HG03520 (cell line): Measurements from ENCODE around the gene ZNF445.
"Not testable (repeated sequence)": the region's sequence is repeated elsewhere in the genome, so short reads cannot be mapped to it uniquely, and the experiment has no call there.

Source experiments
- ATAC-seq: cut with Tn5 transposase; IDR thresholded peaks from one replicate; pipeline ENCODE4 v1.9.1; 2021; ENCODE audit warnings: mild to moderate bottlenecking, moderate library complexity; ENCODE audit not compliant: unreplicated experiment

Gene ZNF445

DNA sequence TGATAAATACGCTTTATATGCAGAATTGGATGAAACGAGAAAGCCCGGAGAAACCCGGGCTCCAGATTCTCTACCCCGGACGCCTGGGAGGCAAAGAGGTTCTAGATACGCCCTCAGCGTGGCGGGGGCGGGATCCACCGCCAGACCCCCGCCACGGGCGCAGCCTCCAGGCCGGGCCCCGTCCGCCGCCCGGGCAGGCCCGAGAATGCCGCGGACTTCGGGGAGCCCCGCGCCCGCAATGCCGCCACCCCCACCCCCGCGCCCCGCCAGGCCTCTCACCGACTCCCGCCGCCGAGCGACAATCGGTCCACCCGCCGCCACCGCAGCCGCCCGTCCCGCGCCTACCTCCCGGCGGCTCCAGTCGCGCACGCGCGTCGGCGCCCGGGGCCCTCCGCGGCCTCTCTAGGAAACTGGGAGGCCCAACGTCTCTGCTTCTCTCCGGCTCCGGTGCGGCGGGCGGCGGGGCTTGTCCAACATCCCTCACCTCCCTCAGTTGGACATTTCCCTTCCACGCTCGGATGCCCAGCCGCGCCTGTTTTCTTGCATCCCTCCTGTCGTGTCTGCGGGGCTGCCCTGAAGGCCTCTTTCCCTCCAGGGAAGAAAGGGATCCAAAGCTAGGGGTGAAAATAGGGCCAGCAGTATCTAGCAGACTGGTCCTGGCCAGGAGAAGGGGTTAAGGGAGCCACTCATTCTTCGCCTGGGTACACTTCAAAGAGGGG lies at the start of gene ZNF445:
Gene ZNF445, minus strand, starts transcription at position 359 of the 719 bp plus-strand sequence. CDS start 22,121 bp downstream, outside the sequence.
- peak; percentile 78 for ATAC-seq

- ATAC-seq = no peak
These were observed 47.6 kb upstream of the ZNF445 start for GRCh38 chr3:44525060-44525459.

DNA sequence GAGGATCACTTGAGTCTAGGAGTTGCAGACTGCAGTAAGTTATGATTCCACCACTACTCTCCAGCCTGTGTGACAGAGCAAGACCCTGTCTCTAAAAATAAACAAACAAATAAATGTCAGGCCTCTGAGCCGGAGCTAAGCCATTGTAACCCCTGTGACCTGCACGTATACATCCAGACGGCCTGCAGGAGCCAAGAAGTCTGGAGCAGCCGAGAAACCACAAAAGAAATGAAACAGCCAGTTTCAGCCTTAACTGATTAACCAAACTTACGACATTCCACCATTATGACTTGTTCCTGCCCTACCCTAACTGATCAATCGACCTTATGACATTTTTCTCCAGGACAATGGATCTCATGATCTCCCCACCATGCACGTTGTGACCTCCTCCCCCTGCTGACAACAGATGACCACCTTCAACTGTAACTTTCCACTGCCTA lies 45.0 kb upstream of the ZNF445 start:
- no peak for ATAC-seq

DNA sequence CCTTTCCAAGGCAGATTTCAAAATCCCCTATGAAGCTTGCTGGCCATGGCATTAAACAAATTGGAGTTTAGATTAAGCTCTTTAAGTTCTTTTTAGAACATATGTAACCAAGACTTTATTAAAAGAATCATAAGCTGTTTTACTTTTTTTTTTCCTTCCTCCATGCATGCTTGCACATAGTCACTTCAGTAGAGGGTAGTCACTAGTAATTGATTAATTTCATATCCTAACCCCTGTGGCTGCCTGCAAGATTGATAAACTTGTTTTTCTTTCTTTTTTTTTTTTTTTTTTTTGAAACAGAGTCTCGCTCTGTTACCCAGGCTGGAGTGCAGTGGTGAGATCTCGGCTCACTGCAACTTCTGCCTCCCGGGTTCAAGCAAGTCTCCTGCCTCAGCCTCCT lies 44.3 kb upstream of the ZNF445 start:
- no peak for ATAC-seq

DNA sequence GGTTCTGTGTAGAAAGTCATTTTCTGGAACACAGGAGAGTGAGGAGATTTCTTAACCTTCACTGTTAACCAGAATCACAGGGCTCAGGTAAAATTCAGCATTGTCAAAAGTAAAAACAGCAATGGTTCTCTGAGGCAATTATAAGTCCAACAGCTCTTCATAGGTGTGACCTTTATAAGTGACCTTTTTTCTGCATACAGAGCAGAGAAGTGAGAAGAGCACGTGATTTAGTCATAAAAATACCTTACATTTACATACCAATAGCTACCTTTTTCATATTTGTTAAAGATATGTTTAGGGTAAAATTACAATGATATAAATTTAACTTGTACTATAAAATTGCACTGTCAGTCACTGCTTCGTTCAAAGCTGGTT lies 41.3 kb upstream of the ZNF445 start:
- ATAC-seq = no peak

DNA sequence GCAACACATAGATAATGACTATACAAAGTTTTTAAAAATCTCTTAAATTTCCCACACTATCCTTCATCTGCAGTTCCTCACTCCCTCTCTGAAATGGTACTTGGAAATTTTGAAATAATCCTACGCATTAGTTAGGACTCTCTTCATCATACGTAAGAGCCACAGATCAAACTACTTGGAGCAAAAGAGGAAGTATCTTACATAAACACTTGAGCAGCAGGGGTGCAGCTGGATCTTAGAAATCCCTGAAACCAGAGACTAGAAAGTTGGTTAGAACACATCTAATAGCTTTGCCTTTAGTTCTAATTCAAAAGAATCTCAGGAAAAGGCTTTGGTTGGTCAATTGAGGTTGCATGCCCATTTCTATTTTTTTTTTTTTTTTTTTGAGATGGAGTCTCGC lies 38.8 kb upstream of the ZNF445 start:
- no peak for ATAC-seq

GRCh38 chr3:44513513-44513912 lies 36.0 kb upstream of the ZNF445 start:
- ATAC-seq = no peak

GRCh38 chr3:44511238-44511566 lies 33.7 kb upstream of the ZNF445 start:
- ATAC-seq = no peak

DNA sequence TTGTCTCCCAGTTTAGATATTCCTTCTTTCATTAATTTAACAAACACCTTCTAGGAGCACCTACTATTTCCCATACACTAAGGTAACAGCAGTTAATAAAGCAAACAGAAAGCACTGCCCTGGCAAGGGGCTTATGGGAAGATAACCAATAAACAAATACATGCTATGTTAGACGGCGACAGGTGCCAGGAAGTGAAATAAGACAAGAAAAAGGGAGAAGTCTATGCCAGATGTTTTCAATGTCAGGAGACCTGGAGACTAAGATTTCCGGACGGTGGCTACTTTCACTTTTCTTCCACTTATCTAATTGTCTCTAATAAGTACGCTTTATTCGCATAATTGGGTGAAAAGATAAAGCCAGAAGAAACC lies 32.5 kb upstream of the ZNF445 start:
- peak; percentile 26 for ATAC-seq

DNA sequence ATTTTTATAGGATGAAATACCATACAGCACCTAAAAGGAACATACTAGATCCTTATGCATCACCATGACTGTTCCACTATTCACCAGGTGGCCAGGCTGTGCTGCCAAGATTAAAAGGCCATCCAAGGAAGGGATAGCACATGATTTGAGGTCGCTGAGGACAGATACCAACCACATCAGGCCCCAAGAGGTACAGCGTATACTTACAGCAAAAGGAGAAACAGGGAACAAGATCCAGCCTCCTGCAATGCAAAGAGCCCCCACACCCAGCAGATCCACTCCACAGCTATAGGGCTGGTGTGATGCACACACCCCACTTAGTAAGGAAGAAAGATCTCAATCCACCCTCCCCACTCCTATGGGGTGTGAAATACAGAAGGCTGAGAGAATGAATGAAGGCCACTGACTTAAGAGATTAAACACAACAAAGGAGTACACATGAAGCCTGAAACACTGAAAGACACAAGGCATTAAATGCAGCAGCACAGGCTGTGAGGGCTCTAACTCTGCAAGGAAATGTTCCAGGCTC lies 32.0 kb upstream of the ZNF445 start:
- no peak for ATAC-seq

DNA sequence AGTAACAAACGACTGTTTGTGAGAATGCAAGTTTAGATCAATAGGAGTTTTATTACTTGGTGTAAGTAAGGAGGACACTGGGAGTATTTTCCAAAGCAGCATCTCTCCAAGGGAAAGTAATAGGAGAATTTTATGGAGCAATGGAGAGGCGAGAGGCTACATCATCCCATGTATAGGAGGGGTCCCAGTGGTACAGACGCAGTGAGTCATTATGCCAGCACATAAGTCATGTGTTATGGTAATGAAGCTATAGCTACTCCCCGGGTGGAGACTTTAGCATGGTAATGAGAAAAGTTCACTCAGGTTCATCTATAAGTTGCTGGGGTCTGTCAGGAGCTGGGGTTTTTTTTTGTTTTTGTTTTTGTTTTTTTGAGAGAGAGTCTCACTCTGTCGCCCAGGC lies 29.5 kb upstream of the ZNF445 start:
- no peak for ATAC-seq

GRCh38 chr3:44506556-44506955 lies 29.1 kb upstream of the ZNF445 start:
- ATAC-seq = no peak

- no peak for ATAC-seq
These were observed 27.1 kb upstream of the ZNF445 start for GRCh38 chr3:44504566-44504965.

- ATAC-seq = not testable (repeated sequence)
These were observed 25.7 kb upstream of the ZNF445 start for GRCh38 chr3:44503178-44503577.

GRCh38 chr3:44501971-44502370 lies 24.5 kb upstream of the ZNF445 start:
- ATAC-seq = no peak

DNA sequence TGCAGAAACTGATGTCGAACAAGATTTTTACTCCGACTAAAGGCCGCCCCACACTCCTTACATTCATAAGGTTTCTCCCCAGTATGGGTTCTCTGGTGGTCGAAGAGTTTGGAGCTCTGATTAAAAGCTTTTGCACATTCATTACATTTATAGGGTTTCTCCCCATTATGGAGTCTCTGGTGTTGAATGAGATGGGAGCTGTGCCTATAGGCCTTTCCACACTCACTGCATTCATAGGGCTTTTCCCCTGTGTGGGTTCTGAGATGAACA lies 22.4 kb upstream of the ZNF445 start:
- not testable (repeated sequence) for ATAC-seq

GRCh38 chr3:44499149-44499898 lies 21.9 kb upstream of the ZNF445 start:
- no peak for ATAC-seq

- no peak for ATAC-seq
These were observed 18.4 kb upstream of the ZNF445 start for GRCh38 chr3:44495636-44496415.

- no peak for ATAC-seq
These were observed 15.0 kb upstream of the ZNF445 start for GRCh38 chr3:44492496-44492895.

- no peak for ATAC-seq
These were observed 5.3 kb upstream of the ZNF445 start for GRCh38 chr3:44482721-44483120.

- ATAC-seq = no peak
These were observed 1.2 kb upstream of the ZNF445 start for GRCh38 chr3:44478606-44479094.

DNA sequence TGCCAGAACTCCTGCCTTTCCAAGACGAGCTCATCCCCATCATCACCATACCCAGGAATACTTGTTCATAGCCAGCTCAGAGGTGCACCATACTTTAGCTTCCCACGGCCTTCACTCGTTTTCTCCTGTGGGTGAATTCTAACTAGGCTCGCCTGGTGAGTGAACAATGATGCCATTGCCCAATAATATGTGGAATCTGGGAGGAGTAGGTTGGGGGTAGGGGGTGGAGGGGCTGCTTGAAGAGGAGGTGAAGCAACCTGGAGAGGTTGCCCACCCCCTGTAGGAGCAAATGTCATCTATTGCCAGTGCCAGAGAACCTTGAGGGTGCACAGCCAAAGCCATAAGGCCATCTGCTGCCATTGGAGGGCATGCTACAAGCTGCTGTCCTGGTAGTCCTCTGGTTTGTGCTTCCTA lies 592 bp upstream of the ZNF445 start:
- ATAC-seq = no peak
